GM12878 (cell line): Measurements from ENCODE around the gene ADAMTSL5. TPM values are rescaled to one million over a fixed set of nuclear protein-coding genes. Genes with fewer than 3 reads are reported as not detected.
A peak's percentile ranks its signal among the peaks of the same experiment; 100 is the strongest.

ENCODE experiments used
- BACH1 ChIP-seq: fragments of 450-650 bp; IDR thresholded peaks from 2 replicates; pipeline ENCODE4 v1.6.1; 2017; ENCODE audit warnings: mild to moderate bottlenecking, borderline replicate concordance
- CBX5 ChIP-seq: sonication (generic); IDR thresholded peaks from 2 replicates; pipeline ENCODE4 v1.6.1; 2016; ENCODE audit warnings: low read depth, moderate library complexity, mild to moderate bottlenecking, inconsistent platforms
- CREM ChIP-seq: IDR thresholded peaks from 2 replicates; pipeline ENCODE4 v1.6.1; 2014; ENCODE audit warnings: antibody characterized with exemption, low read depth
- ELK1 ChIP-seq: IDR thresholded peaks from 2 replicates; pipeline ENCODE4 v1.6.1; 2012; ENCODE audit warnings: low read depth, low read length, improper control_type of control experiment
- ESRRA ChIP-seq: IDR thresholded peaks from 2 replicates; pipeline ENCODE4 v1.6.1; 2012; ENCODE audit warnings: mild to moderate bottlenecking, low read length, improper control_type of control experiment
- ETV6 ChIP-seq, 2 experiments: fragments of 450-650 bp in 1 of 2; IDR thresholded peaks in 1 of 2; conservative IDR thresholded peaks in 1 of 2; 2 replicates each; pipeline ENCODE4 v1.6.1; 2014; ENCODE audit warnings: antibody characterized with exemption in 1 of 2, borderline replicate concordance in 1 of 2, low read depth in 1 of 2, mild to moderate bottlenecking in 1 of 2, moderate library complexity in 1 of 2
- EZH2 ChIP-seq: IDR thresholded peaks from 2 replicates; pipeline ENCODE4 v1.6.1; 2012; ENCODE audit warnings: low read depth, mild to moderate bottlenecking, control low read depth, inconsistent platforms, low read length, borderline replicate concordance; ENCODE audit not compliant: control insufficient read depth
- HCFC1 ChIP-seq: fragments of 150-350 bp; IDR thresholded peaks from 2 replicates; pipeline ENCODE4 v1.6.1; 2014; ENCODE audit warnings: low read length
- HDGF ChIP-seq: fragments of 450-650 bp; IDR thresholded peaks from 2 replicates; pipeline ENCODE4 v1.6.1; 2016; ENCODE audit warnings: antibody characterized with exemption
- IRF4 ChIP-seq: IDR thresholded peaks from 2 replicates; pipeline ENCODE4 v1.6.1; 2011; ENCODE audit warnings: low read depth, low read length
- JUNB ChIP-seq: IDR thresholded peaks from 2 replicates; pipeline ENCODE4 v1.6.1; 2016; ENCODE audit warnings: antibody characterized with exemption, mild to moderate bottlenecking
- KDM1A ChIP-seq: fragments of 200-600 bp; sonication (generic); IDR thresholded peaks from 2 replicates; pipeline ENCODE4 v1.6.1; 2016; ENCODE audit warnings: borderline replicate concordance
- LARP7 ChIP-seq: fragments of 450-650 bp; IDR thresholded peaks from 2 replicates; pipeline ENCODE4 v1.6.1; 2017; ENCODE audit warnings: mild to moderate bottlenecking
- MTA2 ChIP-seq: fragments of 450-650 bp; IDR thresholded peaks from 2 replicates; pipeline ENCODE4 v1.6.1; 2016; ENCODE audit warnings: low read depth, mild to moderate bottlenecking, moderate library complexity
- NFIC ChIP-seq: IDR thresholded peaks from 2 replicates; pipeline ENCODE4 v1.6.1; 2012; ENCODE audit warnings: low read depth, mild to moderate bottlenecking, inconsistent platforms, low read length, moderate library complexity
- PAX5 ChIP-seq: IDR thresholded peaks from 2 replicates; pipeline ENCODE4 v1.6.1; 2011; ENCODE audit warnings: low read depth, low read length, borderline replicate concordance
- POLR2AphosphoS2 ChIP-seq: IDR thresholded peaks from 2 replicates; pipeline ENCODE4 v1.6.1; 2011; ENCODE audit warnings: low read depth, mild to moderate bottlenecking, low read length, improper control_type of control experiment, moderate library complexity
- POLR2AphosphoS5 ChIP-seq: IDR thresholded peaks from 2 replicates; pipeline ENCODE4 v1.6.1; 2011; ENCODE audit warnings: mild to moderate bottlenecking, low read length, inconsistent platforms
- RAD51 ChIP-seq: fragments of 450-650 bp; IDR thresholded peaks from 2 replicates; pipeline ENCODE4 v1.6.1; 2016; ENCODE audit warnings: moderate library complexity, mild to moderate bottlenecking, inconsistent platforms
- SMAD1 ChIP-seq: fragments of 450-650 bp; IDR thresholded peaks from 2 replicates; pipeline ENCODE4 v1.6.1; 2018; ENCODE audit warnings: mild to moderate bottlenecking, low read depth; ENCODE audit not compliant: partially characterized antibody
- WRNIP1 ChIP-seq: IDR thresholded peaks from 2 replicates; pipeline ENCODE4 v1.6.1; 2011; ENCODE audit warnings: low read depth, low read length, improper control_type of control experiment, borderline replicate concordance
- ZBTB11 ChIP-seq: fragments of 450-650 bp; formaldehyde crosslinking; IDR thresholded peaks from 2 replicates; pipeline ENCODE4 v1.5.0; 2022; ENCODE audit warnings: mild to moderate bottlenecking, missing genetic modification characterization
- ZNF207 ChIP-seq: fragments of 450-650 bp; IDR thresholded peaks from 2 replicates; pipeline ENCODE4 v1.6.1; 2014; ENCODE audit warnings: antibody characterized with exemption, mild to moderate bottlenecking, borderline replicate concordance
- ZNF622 ChIP-seq: fragments of 450-650 bp; IDR thresholded peaks from 2 replicates; pipeline ENCODE4 v1.6.1; 2017; ENCODE audit warnings: mild to moderate bottlenecking, inconsistent platforms
- polyA plus RNA-seq, 11 experiments: library from polyadenylated mRNA; depleted of rRNA in 4 of 11; unstranded in 6 of 11; stranded (reverse) in 5 of 11; fragments of >200 nt; fragmentation: Nextera tagmentation in 4 of 11; fragmentation: Illumina TruSeq in 1 of 11; extraction: Ambion mirVana in 4 of 11; extraction: Trizol in 1 of 11; gene quantifications; 1 replicate in 1 of 11; 2 replicates in 10 of 11; pipeline versions ENCODE4 v1.2.1 to v1.2.3, GENCODE V29; 2011 to 2016; ENCODE audit warnings: inconsistent platforms in 2 of 11, missing spikeins in 2 of 11, low read depth in 1 of 11
- total RNA-seq, 4 experiments: library from RNA; depleted of rRNA in 3 of 4; stranded (reverse); fragments of >200 nt in 3 of 4; fragmentation: Illumina TruSeq in 1 of 4; extraction: Trizol in 1 of 4; gene quantifications; 2 replicates each; pipeline versions ENCODE4 v1.2.1 to v1.2.3, GENCODE V29; 2013 to 2021
- TF ChIP-seq, protein P1 (sequence below): fragments of 450-650 bp; IDR thresholded peaks from 2 replicates; pipeline ENCODE4 v1.6.1; 2016; ENCODE audit warnings: mild to moderate bottlenecking
- TF ChIP-seq, protein P2 (sequence below): IDR thresholded peaks from 2 replicates; pipeline ENCODE4 v1.6.1; 2011; ENCODE audit warnings: borderline replicate concordance, low read depth, mild to moderate bottlenecking, moderate library complexity, mixed read lengths, low read length; ENCODE audit not compliant: insufficient read depth; ENCODE audit errors: extremely low read length

The ADAMTSL5 gene
- total and polyA plus RNA-seq, 10 of the 15 experiments (the other 5 are each of a cell fraction or from before 2014, with no cell fraction given), result 0.04 to 0.83 (median 0.32) TPM; not detected in 4

- TF ChIP-seq ETV6 (conservative IDR thresholded peaks at IDR 0.05 in 1 of 2, IDR thresholded peaks at IDR 0.05 in 1 of 2; ENCODE audit: borderline replicate concordance in 1 of 2, low read depth in 1 of 2) (no peak), CBX5 (no peak), EZH2 (no peak), JUNB (no peak), RAD51 (no peak), NFIC (no peak), ESRRA (no peak), KDM1A (no peak), BACH1 (no peak), ZNF207 (no peak), CREM (peak; percentile 81), HCFC1 (no peak), PAX5 (peak; percentile 11; the same call in 1 of the 2 replicates), ZNF622 (no peak), WRNIP1 (no peak), SMAD1 (no peak), ZBTB11 (CRISPR knock-in tag) (no peak), IRF4 (no peak), POLR2AphosphoS2 (no peak), MTA2 (no peak), HDGF (no peak), POLR2AphosphoS5 (no peak), LARP7 (no peak), ELK1 (no peak)
- TF ChIP-seq, protein P1, sequence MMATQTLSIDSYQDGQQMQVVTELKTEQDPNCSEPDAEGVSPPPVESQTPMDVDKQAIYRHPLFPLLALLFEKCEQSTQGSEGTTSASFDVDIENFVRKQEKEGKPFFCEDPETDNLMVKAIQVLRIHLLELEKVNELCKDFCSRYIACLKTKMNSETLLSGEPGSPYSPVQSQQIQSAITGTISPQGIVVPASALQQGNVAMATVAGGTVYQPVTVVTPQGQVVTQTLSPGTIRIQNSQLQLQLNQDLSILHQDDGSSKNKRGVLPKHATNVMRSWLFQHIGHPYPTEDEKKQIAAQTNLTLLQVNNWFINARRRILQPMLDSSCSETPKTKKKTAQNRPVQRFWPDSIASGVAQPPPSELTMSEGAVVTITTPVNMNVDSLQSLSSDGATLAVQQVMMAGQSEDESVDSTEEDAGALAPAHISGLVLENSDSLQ, result peak; percentile 41; the same call in 1 of the 2 replicates
- TF ChIP-seq, protein P2, sequence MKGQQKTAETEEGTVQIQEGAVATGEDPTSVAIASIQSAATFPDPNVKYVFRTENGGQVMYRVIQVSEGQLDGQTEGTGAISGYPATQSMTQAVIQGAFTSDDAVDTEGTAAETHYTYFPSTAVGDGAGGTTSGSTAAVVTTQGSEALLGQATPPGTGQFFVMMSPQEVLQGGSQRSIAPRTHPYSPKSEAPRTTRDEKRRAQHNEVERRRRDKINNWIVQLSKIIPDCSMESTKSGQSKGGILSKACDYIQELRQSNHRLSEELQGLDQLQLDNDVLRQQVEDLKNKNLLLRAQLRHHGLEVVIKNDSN, result no peak
Observed at GRCh38 chr19:1507763-1508506, 4.9 kb downstream of the ADAMTSL5 start (continued).
